C1 segment of cervical spinal cord (tissue), 14 donors: ENCODE results near the gene ADRA1B.

Experiments used
- DNase-seq, 14 donors: peaks; one replicate each; lab custom pipeline; 2025; lab: John Stamatoyannopoulos, UW

ADRA1B gene

GRCh38 chr5:159901772-159902171 lies 14.5 kb upstream of the ADRA1B start:
- DNase-seq, result no peak

GRCh38 chr5:159902444-159903121 lies 13.7 kb upstream of the ADRA1B start:
- DNase-seq, result no peak

- DNase-seq, result no peak
Measured at GRCh38 chr5:159903131-159903530, 13.2 kb upstream of the ADRA1B start.

- no peak for DNase-seq
Measured at GRCh38 chr5:159904874-159905273, 11.4 kb upstream of the ADRA1B start.

- no peak for DNase-seq
Measured at GRCh38 chr5:159905496-159905895, 10.8 kb upstream of the ADRA1B start.

- no peak for DNase-seq
Measured at GRCh38 chr5:159906463-159906862, 9.8 kb upstream of the ADRA1B start.

- DNase-seq, result no peak
Measured at GRCh38 chr5:159906943-159907342, 9.3 kb upstream of the ADRA1B start.

- no peak for DNase-seq
Measured at GRCh38 chr5:159907689-159908590, 8.3 kb upstream of the ADRA1B start.

GRCh38 chr5:159908591-159908940 lies 7.7 kb upstream of the ADRA1B start:
- no peak for DNase-seq

- DNase-seq, result no peak
Measured at GRCh38 chr5:159909126-159909525, 7.2 kb upstream of the ADRA1B start.

- DNase-seq, result no peak
Measured at GRCh38 chr5:159910207-159910842, 6.0 kb upstream of the ADRA1B start.

GRCh38 chr5:159910843-159911229 lies 5.4 kb upstream of the ADRA1B start:
- DNase-seq, result no peak

- DNase-seq, result no peak
Measured at GRCh38 chr5:159911349-159911748, 4.9 kb upstream of the ADRA1B start.

GRCh38 chr5:159912033-159912800 lies 4.1 kb upstream of the ADRA1B start:
- DNase-seq, result no peak

GRCh38 chr5:159913048-159913447 lies 3.2 kb upstream of the ADRA1B start:
- DNase-seq, result no peak

- DNase-seq, result no peak
Measured at GRCh38 chr5:159913501-159913900, 2.8 kb upstream of the ADRA1B start.

GRCh38 chr5:159916841-159917761 lies 819 bp downstream of the ADRA1B start:
- peak in 1 of 14 donors; percentile 35 for DNase-seq

GRCh38 chr5:159917994-159918393 lies 1.7 kb downstream of the ADRA1B start:
- no peak for DNase-seq

GRCh38 chr5:159921721-159922120 lies 5.4 kb downstream of the ADRA1B start:
- no peak for DNase-seq

GRCh38 chr5:159923008-159923407 lies 6.7 kb downstream of the ADRA1B start:
- DNase-seq, result no peak
